ENCODE data around the gene HIBADH. TPM values are rescaled to one million over a fixed set of nuclear protein-coding genes. Genes with fewer than 3 reads are reported as not detected.

HIBADH gene
- total RNA-seq, 1 experiment from 2014 or later = 23.2 TPM

DNA sequence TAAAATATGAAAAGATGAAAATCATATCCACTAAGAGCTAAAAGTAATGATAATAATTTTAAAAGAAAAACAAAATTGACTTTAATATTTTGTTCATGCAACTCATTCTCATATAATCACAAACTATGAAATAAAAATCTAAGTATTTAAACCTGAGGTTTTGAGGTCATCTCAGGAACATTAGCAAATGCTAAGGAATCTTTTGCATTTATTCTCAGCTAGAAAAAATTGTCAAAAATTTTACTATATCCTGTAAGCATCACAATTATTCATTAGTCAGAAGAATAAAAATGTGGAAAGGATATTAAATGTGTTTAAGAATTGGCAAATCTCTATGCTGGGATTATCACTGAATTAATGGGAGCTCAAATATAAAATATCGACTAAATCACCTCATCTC lies 40.5 kb upstream of the HIBADH start:
- no peak overlapping the region for H2BK5ac ChIP-seq (ENCODE audit: insufficient read length, low read length)
- Mint-ChIP-seq H3K36me3 (ENCODE audit: insufficient read depth in 1 of 3, low read depth in 3 of 3) (no peaks in the 10 kb centered on the region), H3K27me3 (ENCODE audit: low read depth) (0 out of 2 replicates have a peak, but pooled peaks cover 1% of the 10 kb centered on the region), H3K9me3 (no peaks in the 10 kb centered on the region), H3K4me3 (no peak overlapping the region), H3K4me1 (no peaks in the 10 kb centered on the region; a peak in 1 of 4 replicates), H3K27ac (no peak overlapping the region)
- no peak overlapping the region for H3K4ac ChIP-seq (ENCODE audit: low read depth, low read length)
- no CpG with 5 or more reads among the region's 1 CpG for WGBS (ENCODE audit: extremely low coverage, insufficient read length, low lambda C conversion rate)
- no peaks in the 10 kb centered on the region for H4K20me1 ChIP-seq (ENCODE audit: control insufficient read depth, insufficient read depth, insufficient read length)
- no peak overlapping the region for H4K8ac ChIP-seq (replicated peaks; ENCODE audit: insufficient read length, low read depth, low read length)
- H4K91ac ChIP-seq (ENCODE audit: insufficient read length, low read depth, low read length) = no peak overlapping the region
- TF ChIP-seq, protein P1, sequence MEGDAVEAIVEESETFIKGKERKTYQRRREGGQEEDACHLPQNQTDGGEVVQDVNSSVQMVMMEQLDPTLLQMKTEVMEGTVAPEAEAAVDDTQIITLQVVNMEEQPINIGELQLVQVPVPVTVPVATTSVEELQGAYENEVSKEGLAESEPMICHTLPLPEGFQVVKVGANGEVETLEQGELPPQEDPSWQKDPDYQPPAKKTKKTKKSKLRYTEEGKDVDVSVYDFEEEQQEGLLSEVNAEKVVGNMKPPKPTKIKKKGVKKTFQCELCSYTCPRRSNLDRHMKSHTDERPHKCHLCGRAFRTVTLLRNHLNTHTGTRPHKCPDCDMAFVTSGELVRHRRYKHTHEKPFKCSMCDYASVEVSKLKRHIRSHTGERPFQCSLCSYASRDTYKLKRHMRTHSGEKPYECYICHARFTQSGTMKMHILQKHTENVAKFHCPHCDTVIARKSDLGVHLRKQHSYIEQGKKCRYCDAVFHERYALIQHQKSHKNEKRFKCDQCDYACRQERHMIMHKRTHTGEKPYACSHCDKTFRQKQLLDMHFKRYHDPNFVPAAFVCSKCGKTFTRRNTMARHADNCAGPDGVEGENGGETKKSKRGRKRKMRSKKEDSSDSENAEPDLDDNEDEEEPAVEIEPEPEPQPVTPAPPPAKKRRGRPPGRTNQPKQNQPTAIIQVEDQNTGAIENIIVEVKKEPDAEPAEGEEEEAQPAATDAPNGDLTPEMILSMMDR (conservative IDR thresholded peaks at IDR 0.05) = no peak
- no peaks in the 10 kb centered on the region for H3K79me2 ChIP-seq (ENCODE audit: insufficient read depth, low read length)
- no peak overlapping the region for H2BK15ac ChIP-seq (ENCODE audit: low read depth, low read length)
- no peak overlapping the region for H2BK120ac ChIP-seq (ENCODE audit: low read depth, low read length, poor library complexity, severe bottlenecking)
- DNase-seq = no peak
- no peak overlapping the region for H2BK12ac ChIP-seq (ENCODE audit: insufficient read length, low read depth, low read length)
- no peak overlapping the region for H3K27ac ChIP-seq (ENCODE audit: insufficient read length, low read depth, low read length)
- no peak overlapping the region for H3T11ph ChIP-seq (ENCODE audit: low read length)
- H3K4me2 ChIP-seq (ENCODE audit: insufficient read depth, insufficient read length, low read length) = no peak overlapping the region
- no peak overlapping the region for H3K23ac ChIP-seq (ENCODE audit: insufficient read length, low read depth, low read length)
- H3K14ac ChIP-seq (ENCODE audit: insufficient read depth, low read length) = no peak overlapping the region
- no peak overlapping the region for H4K5ac ChIP-seq (ENCODE audit: insufficient read length, low read depth, low read length)
- no peak overlapping the region for H3K18ac ChIP-seq (ENCODE audit: insufficient read length, low read depth, low read length)
- H2AK5ac ChIP-seq (ENCODE audit: insufficient read length, low read length) = no peak overlapping the region
- H3K23me2 ChIP-seq (ENCODE audit: insufficient read length, low read depth, low read length, poor library complexity, severe bottlenecking) = no peaks in the 10 kb centered on the region
- no peak overlapping the region for H3K56ac ChIP-seq (ENCODE audit: insufficient read length, low read depth, low read length)
- no peaks in the 10 kb centered on the region for H3K79me1 ChIP-seq (ENCODE audit: insufficient read depth, low read depth, low read length, poor library complexity, severe bottlenecking)
- H2BK20ac ChIP-seq (ENCODE audit: low read depth, low read length, poor library complexity, severe bottlenecking) = no peak overlapping the region
- no peak overlapping the region for H3K9ac ChIP-seq (ENCODE audit: extremely low read depth, insufficient read length, low read length)
- no peak overlapping the region for H2AFZ ChIP-seq (ENCODE audit: low read length)
- H3K9me3 ChIP-seq (ENCODE audit: control insufficient read depth, low read depth, low read length) = no peaks in the 10 kb centered on the region
- H3K4me1 ChIP-seq (ENCODE audit: insufficient read depth, low read length) = no peaks in the 10 kb centered on the region
- H3K27me3 ChIP-seq (ENCODE audit: insufficient read depth, low read length) = no peaks in the 10 kb centered on the region

All from H9 (cell line).